CD4-positive, alpha-beta T cell treated with Interleukin-6 for 4 hours (primary cell): ENCODE measurements around the gene SLC39A13.

Source experiments
- DNase-seq: peaks from one replicate; pipeline ENCODE4 v3.0.0-alpha.2; 2020; ENCODE audit warnings: mixed read lengths

Gene SLC39A13

GRCh38 chr11:47433157-47433556 is 24.8 kb downstream of the SLC39A13 start:
- no peak for DNase-seq

- no peak for DNase-seq
These were observed 25.8 kb downstream of the SLC39A13 start for GRCh38 chr11:47434011-47434786.

GRCh38 chr11:47435687-47436086 is 27.3 kb downstream of the SLC39A13 start:
- DNase-seq = no peak

GRCh38 chr11:47436726-47437125 is 28.3 kb downstream of the SLC39A13 start:
- no peak for DNase-seq

GRCh38 chr11:47437218-47437745 is 28.9 kb downstream of the SLC39A13 start:
- no peak for DNase-seq

GRCh38 chr11:47437746-47438418 is 29.5 kb downstream of the SLC39A13 start:
- DNase-seq = no peak

GRCh38 chr11:47438721-47439120 is 30.3 kb downstream of the SLC39A13 start:
- no peak for DNase-seq

GRCh38 chr11:47440054-47440476 is 31.7 kb downstream of the SLC39A13 start:
- no peak for DNase-seq

- no peak for DNase-seq
These were observed 33.0 kb downstream of the SLC39A13 start for GRCh38 chr11:47441421-47441820.

- no peak for DNase-seq
These were observed 34.1 kb downstream of the SLC39A13 start for GRCh38 chr11:47442514-47442913.

- no peak for DNase-seq
These were observed 34.8 kb downstream of the SLC39A13 start for GRCh38 chr11:47443028-47443700.

GRCh38 chr11:47443817-47444216 is 35.4 kb downstream of the SLC39A13 start:
- DNase-seq = no peak

GRCh38 chr11:47445840-47446239 is 37.5 kb downstream of the SLC39A13 start:
- no peak for DNase-seq

GRCh38 chr11:47446833-47447232 is 38.4 kb downstream of the SLC39A13 start:
- DNase-seq = no peak

- no peak for DNase-seq
These were observed 39.5 kb downstream of the SLC39A13 start for GRCh38 chr11:47447906-47448305.

GRCh38 chr11:47448566-47449427 is 40.4 kb downstream of the SLC39A13 start, which contains the start of gene RAPSN:
Gene RAPSN (minus strand): TSS chr11:47449136. CDS start chr11:47448964, 172 bp downstream.
- DNase-seq = no peak

GRCh38 chr11:47449541-47449940 is 41.2 kb downstream of the SLC39A13 start:
- no peak for DNase-seq

- DNase-seq = no peak
These were observed 43.0 kb downstream of the SLC39A13 start for GRCh38 chr11:47451436-47451835.

- no peak for DNase-seq
These were observed 43.6 kb downstream of the SLC39A13 start for GRCh38 chr11:47451990-47452389.

- no peak for DNase-seq
These were observed 45.0 kb downstream of the SLC39A13 start for GRCh38 chr11:47453365-47453764.

- DNase-seq = peak; percentile 70
These were observed 45.9 kb downstream of the SLC39A13 start for GRCh38 chr11:47454258-47454671.

GRCh38 chr11:47460571-47461235 is 52.3 kb downstream of the SLC39A13 start:
- DNase-seq = no peak
